ENCODE results near the gene AKR7A2.
"Not testable (repeated sequence)": the region's sequence is repeated elsewhere in the genome, so short reads cannot be mapped to it uniquely, and the experiment has no call there.

The AKR7A2 gene

DNA sequence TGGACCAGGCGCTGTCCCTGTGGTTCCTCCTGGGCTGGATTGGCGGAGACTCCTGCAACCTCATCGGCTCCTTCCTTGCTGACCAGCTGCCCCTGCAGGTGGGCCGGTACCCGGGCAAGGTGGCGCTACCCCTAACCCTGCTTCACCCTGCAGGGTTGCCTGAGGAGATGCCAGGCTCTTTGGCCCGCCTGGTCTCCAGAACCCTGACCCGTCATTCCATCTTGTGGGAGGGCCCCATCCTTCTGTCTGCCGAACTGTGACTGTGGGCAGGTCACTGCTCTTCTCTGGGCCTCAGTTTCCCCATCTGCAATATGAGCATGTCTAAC lies 12.7 kb upstream of the AKR7A2 start:
- no peak for DNase-seq

GRCh38 chr1:19323987-19324664 lies 12.2 kb upstream of the AKR7A2 start:
- DNase-seq = no peak

DNA sequence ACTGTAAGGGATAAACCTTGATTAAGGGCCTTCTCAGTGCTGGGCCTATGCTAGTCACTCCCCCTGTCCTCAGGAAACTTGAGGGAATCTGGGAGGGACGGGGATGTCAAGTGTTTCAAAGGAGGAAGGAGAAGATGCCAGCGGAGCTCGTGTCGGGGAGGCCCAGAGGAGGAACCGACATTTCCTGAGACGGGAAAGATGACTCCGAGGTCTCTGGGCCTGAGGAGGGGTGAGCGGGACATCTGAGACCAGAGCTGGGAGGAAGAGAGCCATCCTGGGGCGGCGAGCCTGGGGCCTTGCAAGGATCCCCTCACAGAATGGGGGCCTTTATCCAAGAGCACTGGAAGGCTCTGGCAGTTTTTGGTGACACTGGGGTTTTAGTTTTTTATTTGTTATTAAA lies 10.5 kb upstream of the AKR7A2 start:
- no peak for DNase-seq

DNA sequence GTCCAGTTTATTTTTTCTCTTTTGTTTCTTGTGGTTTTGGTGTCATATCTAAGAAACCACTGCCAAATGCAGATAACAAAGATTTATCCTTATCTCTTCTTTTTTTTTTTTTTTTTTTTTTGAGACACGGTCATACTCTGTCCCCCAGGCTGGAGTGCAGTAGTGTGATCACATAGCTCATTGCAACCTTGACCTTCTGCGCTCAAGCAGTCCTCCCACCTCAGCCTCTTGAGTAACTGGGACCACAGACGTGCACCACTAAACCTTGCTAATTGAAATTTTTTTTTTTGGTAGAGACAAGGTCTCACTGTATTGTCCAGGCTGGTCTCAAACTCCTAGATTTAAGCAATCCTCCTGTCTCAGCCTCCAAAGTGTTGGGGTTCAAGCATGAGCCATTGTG lies 9.1 kb upstream of the AKR7A2 start:
- DNase-seq = no peak

DNA sequence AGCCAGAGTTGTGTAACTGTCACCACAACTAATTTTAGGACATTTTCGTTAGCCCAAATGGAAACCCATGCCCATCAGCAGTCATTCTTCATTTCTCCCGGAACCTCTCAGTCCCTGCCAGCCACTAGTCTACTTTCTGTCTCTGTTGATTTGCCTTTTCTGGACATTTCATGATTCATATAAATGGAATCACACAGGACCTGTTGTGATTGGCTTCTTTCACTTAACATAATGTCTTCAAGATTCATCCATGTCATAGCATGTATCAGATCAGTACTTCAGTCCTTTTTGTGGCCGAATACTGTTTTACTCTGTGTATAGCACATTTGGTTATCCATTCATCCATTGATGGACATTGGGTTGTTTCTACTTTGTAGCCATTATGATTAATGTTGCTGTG lies 7.3 kb upstream of the AKR7A2 start:
- DNase-seq = no peak

- DNase-seq = no peak
These were observed 5.4 kb upstream of the AKR7A2 start for GRCh38 chr1:19317126-19317910.

GRCh38 chr1:19315378-19316198 lies 3.6 kb upstream of the AKR7A2 start:
- DNase-seq = no peak

GRCh38 chr1:19313961-19314882 lies 2.3 kb upstream of the AKR7A2 start:
- DNase-seq = no peak

DNA sequence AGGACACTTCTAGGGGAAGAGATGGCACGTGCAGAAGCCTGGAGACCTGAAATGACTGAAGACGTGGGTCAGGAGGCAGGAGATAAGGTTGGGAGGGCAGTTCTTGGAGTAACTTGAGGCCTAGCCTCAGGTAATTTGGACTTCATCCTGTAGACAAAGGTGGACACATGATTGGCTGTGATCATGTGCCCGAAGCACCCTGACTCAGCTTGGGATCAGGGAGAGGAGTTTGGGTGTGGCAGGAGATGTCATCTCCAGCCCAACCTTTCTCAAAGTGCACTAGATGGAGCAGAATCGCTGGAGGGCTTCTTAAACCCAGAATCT lies 1.7 kb upstream of the AKR7A2 start:
- DNase-seq = no peak

- DNase-seq = no peak
These were observed 1.1 kb upstream of the AKR7A2 start for GRCh38 chr1:19312782-19313635.

DNA sequence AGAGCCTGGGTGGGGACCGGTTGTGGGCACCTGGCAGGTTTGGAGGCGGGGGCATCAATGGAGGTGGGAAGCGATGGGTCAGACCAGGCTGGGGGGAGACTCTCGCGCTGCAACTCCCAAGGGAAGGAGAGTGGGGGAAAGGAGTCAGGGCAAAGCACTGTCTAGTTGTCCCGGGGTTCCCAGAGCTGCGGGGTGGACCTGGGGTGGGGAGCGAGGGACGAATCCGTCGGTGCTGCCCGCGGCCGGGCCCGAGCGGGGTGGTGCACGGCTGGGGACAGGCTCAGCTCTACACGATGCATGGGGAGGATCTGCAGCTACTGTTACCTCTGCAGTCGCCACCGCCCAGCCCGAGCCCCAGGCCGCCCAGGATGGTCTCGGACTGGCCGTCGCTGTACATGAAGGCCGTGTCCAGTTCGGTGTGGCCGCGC lies 427 bp downstream of the AKR7A2 start:
- DNase-seq = no peak

DNA sequence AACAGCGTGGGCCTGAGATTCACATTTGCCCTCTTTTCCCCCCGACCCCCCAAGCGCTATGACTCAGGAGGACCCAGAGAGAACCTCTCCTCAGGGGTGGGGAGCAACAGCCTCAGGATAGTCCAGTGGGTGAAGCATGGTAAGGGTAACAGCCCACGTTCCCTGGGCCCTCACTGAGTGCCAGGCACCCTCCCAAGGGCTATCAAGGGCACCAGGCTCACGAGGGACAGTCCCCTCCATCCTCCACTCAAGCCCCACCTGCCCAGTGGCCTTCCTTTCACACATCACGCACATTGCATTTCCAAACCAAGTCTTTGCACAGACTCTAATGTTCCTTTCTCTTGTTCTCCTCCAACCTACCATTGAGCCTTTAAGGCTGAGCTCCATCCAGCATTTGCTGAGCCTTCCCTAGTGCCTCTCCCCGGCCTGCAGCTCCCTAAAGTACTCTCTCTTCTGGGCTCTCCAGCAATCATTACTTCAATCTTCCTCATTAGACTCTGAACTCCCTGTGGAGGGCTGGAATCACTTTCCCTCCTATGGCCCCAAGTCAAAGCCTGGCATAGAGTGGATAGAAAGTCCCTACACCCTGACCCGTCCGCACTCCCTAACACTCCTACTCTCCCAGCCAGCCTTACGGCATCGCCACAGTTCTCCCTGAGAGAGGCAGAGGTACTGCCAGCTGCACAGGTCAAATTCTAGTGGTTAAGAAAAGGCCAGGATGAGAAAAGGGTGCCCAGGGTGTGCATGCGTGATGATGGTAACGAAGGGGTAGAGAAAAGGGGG lies 1.0 kb downstream of the AKR7A2 start:
- no peak for DNase-seq

DNA sequence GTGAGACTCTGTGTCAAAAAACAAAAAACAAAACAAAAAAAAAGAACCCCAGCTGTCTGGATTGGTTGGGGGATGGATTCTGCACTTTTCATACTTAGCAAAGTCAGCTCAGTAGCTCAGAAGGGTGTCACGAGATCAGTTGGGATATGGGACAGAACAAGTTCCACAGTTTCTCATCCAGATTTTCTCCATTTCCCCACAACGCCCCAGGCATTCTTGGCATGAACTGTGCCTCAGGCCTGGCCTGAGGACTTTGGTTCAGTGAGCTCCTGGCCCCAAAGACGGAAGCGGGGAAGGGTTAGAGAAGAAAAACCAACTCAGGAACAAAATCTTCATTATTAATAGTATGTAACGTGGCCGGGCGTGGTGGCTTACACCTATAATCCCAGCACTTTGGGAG lies 1.9 kb downstream of the AKR7A2 start:
- no peak for DNase-seq

DNA sequence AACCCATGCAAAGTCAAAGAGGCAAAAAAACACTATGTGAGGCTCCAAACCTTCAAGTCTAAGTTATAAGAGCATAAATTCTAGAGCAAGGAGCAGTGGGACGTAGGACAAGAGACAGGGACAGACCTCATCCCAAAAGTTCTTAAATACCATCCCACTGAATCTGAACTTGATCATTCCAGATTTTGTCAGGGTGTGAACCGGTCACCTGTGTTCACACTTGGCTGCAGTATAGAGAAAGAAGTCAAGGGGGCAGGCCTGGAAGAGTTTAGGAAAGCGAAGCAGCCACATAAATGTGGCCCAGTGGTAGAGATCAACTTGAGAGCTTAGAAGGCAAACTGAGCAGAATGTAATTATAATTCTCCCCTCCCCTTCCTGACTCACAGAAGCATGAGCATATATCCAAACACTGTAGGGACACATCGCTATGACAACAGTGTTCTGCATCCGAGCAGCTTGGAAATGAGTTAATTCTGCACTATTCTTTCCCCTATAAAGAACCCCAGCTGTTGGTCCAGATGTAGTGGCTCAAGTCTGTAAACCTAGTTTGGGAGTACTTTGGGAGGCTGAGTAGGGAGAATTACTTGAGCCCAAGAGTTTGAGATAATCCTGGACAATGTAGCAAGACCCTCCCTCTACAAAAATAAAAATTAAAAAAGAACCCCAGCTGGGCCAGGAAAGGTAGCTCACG lies 2.7 kb downstream of the AKR7A2 start:
- DNase-seq = no peak

DNA sequence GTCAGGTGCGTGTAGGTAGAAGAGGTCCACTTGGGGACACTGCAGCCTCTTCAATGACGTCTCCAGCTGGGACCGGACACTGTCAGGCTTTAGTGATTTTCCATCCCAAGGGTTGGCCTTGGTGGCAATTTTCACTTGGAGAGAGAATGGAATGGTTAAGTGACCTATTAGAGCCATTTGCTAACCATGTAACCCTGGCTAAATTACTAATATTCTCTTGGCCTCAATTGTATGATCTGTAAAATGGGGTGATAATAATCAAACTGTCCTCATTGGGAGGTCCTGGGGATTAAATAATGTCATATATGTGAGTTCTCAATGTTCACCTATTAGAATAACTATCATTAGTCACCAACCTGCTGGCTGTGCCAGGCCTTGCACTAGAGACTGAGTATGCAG lies 3.4 kb downstream of the AKR7A2 start:
- no peak for DNase-seq

GRCh38 chr1:19307794-19308508 lies 4.0 kb downstream of the AKR7A2 start:
- no peak for DNase-seq

DNA sequence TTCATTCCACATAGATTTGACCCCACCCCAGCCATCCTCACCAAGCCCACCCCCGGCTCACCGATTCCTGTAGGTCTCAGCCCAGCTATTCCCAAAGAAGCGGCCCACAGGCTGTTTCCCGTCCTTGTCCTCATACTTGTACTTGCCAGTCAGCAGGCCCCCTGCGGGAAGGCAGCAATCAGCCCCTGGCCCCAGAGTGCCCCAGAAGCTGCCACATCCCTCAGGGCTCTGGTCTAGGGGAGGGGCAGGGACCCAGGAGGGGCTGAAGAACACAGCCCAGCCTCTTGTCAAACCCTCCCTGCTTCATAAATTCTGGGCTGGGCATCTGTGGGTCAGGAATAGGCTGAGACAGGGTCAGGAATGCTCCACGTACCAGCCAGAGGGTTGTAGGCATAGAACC lies 5.0 kb downstream of the AKR7A2 start:
- DNase-seq = no peak

GRCh38 chr1:19305880-19306279 lies 6.1 kb downstream of the AKR7A2 start:
- no peak for DNase-seq

DNA sequence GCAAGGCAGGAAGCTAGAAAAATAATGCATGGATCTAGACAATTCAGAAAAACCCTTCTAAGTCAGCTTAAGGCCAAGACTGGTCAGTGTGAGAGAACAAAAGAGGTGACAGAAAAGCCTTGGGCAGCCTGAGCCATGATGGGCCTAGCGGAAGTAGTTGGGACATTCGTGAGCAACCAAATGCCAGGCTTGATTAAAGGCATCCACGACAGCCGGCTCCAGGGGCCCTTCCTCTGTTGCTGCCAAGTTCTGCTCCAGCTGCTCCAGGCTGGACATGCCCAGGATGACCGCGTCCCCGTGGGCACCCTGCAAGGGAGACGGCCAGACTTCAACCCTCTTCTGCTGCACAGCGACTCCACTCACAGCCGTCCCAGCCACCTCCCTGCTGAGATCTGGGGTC lies 7.9 kb downstream of the AKR7A2 start:
- not testable (repeated sequence) for DNase-seq

GRCh38 chr1:19300211-19300610 lies 11.7 kb downstream of the AKR7A2 start:
- DNase-seq = no peak
